IMR-90 (cell line): ENCODE results near the gene GFAP. TPM values are rescaled to one million over a fixed set of nuclear protein-coding genes. Genes with fewer than 3 reads are reported as not detected.
A peak's percentile ranks its signal among the peaks of the same experiment; 100 is the strongest.

Experiments used
- ATAC-seq: fragments of 200-7000 bp; cut with Tn5 transposase; 2 replicates; pipeline ENCODE4 v1.9.1; 2020; ENCODE audit warnings: low read depth, mild to moderate bottlenecking, moderate library complexity
- BruUV-seq: library from RNA; stranded (reverse); fragments of 400-500 nt; replicated peaks from 2 replicates; lab custom pipeline; 2021; lab: Mats Ljungman, UMichigan
- CTCF ChIA-PET: fragments of 300-600 bp; formaldehyde crosslinking; extraction: SDS; loops from one replicate; lab custom pipeline; 2021; ENCODE audit warnings: antibody characterized with exemption; lab: Yijun Ruan, JAX
- POLR2A ChIA-PET: fragments of 300-600 bp; sonication (Branson Sonifier 250); formaldehyde crosslinking; loops from one replicate; lab custom pipeline; 2022; ENCODE audit warnings: antibody characterized with exemption; ENCODE audit not compliant: unreplicated experiment; lab: Charles Lee
- DNase-seq: peaks from one replicate; pipeline ENCODE4 v3.0.0; 2013
- H2AFZ ChIP-seq: replicated peaks from 2 replicates; pipeline ENCODE3; 2013; ENCODE audit warnings: low read length, mild to moderate bottlenecking; ENCODE audit not compliant: poor library complexity
- H2AK5ac ChIP-seq: 2 replicates; pipeline ENCODE4 v1.6.1; 2013; ENCODE audit warnings: low read depth, low read length, inconsistent platforms
- H2AK9ac ChIP-seq: replicated peaks from 2 replicates; pipeline ENCODE3; 2013; ENCODE audit warnings: mild to moderate bottlenecking, low read depth, low read length, moderate library complexity; ENCODE audit not compliant: poor library complexity
- H2BK120ac ChIP-seq: 2 replicates; pipeline ENCODE4 v1.6.1; 2013; ENCODE audit warnings: low read depth, low read length, inconsistent platforms
- H2BK15ac ChIP-seq: 3 replicates; pipeline ENCODE4 v1.6.1; 2013; ENCODE audit warnings: low read depth, low read length, inconsistent platforms
- H2BK20ac ChIP-seq: 2 replicates; pipeline ENCODE4 v1.6.1; 2013; ENCODE audit warnings: low read depth, mild to moderate bottlenecking, inconsistent platforms, low read length, moderate library complexity
- H2BK5ac ChIP-seq: 2 replicates; pipeline ENCODE4 v1.6.1; 2013; ENCODE audit warnings: mild to moderate bottlenecking, low read depth, low read length, inconsistent platforms; ENCODE audit not compliant: poor library complexity, severe bottlenecking
- H3K14ac ChIP-seq: replicated peaks from 2 replicates; pipeline ENCODE4 v1.6.1; 2013; ENCODE audit warnings: low read depth, low read length, inconsistent platforms
- H3K18ac ChIP-seq: 2 replicates; pipeline ENCODE4 v1.6.1; 2013; ENCODE audit warnings: low read depth, low read length, control low read depth
- H3K23ac ChIP-seq: 2 replicates; pipeline ENCODE4 v1.6.1; 2013; ENCODE audit warnings: low read depth, low read length, inconsistent platforms
- H3K27ac ChIP-seq: 2 replicates; pipeline ENCODE4 v1.5.1; 2013; ENCODE audit warnings: mild to moderate bottlenecking, control low read depth, low read length; ENCODE audit not compliant: insufficient read depth
- H3K27me3 ChIP-seq: 2 replicates; pipeline ENCODE4 v1.6.1; 2013; ENCODE audit warnings: low read length; ENCODE audit not compliant: control insufficient read depth, insufficient read depth
- H3K36me3 ChIP-seq: 2 replicates; pipeline ENCODE4 v1.6.1; 2013; ENCODE audit warnings: low read length, mixed read lengths; ENCODE audit not compliant: control insufficient read depth, insufficient read depth
- H3K4ac ChIP-seq: 2 replicates; pipeline ENCODE4 v1.6.1; 2013; ENCODE audit warnings: low read depth, low read length, inconsistent platforms
- H3K4me1 ChIP-seq: 2 replicates; pipeline ENCODE4 v1.6.1; 2013; ENCODE audit warnings: low read length, mixed read lengths; ENCODE audit not compliant: control insufficient read depth, insufficient read depth
- H3K4me2 ChIP-seq: 2 replicates; pipeline ENCODE4 v1.6.1; 2013; ENCODE audit warnings: low read depth, mild to moderate bottlenecking, control low read depth, low read length, moderate library complexity
- H3K4me3 ChIP-seq: 2 replicates; pipeline ENCODE4 v1.5.1; 2013; ENCODE audit warnings: low read depth, mild to moderate bottlenecking, control low read depth, low read length, moderate library complexity; ENCODE audit not compliant: insufficient read depth
- H3K56ac ChIP-seq: 2 replicates; pipeline ENCODE4 v1.6.1; 2013; ENCODE audit warnings: low read length, inconsistent platforms; ENCODE audit not compliant: insufficient read depth; ENCODE audit errors: extremely low read depth
- H3K79me1 ChIP-seq, 2 experiments: 2 replicates each; pipeline ENCODE4 v1.6.1; 2013; ENCODE audit warnings: low read length in 2 of 2, inconsistent platforms in 1 of 2, low read depth in 1 of 2
- H3K9ac ChIP-seq: 2 replicates; pipeline ENCODE4 v1.6.1; 2013; ENCODE audit warnings: low read depth, low read length, control low read depth
- H3K9me1 ChIP-seq: 2 replicates; pipeline ENCODE4 v1.6.1; 2013; ENCODE audit warnings: low read length, inconsistent platforms; ENCODE audit not compliant: insufficient read depth
- H3K9me3 ChIP-seq: 2 replicates; pipeline ENCODE4 v1.6.1; 2013; ENCODE audit warnings: low read length; ENCODE audit not compliant: control insufficient read depth, insufficient read depth
- H4K20me1 ChIP-seq: 2 replicates; pipeline ENCODE4 v1.6.1; 2013; ENCODE audit warnings: low read length, inconsistent platforms; ENCODE audit not compliant: insufficient read depth
- H4K5ac ChIP-seq: 2 replicates; pipeline ENCODE4 v1.6.1; 2013; ENCODE audit warnings: mild to moderate bottlenecking, low read depth, low read length, control low read depth
- H4K8ac ChIP-seq, 2 experiments: 2 replicates each; pipeline ENCODE4 v1.6.1; 2013; ENCODE audit warnings: low read depth in 2 of 2, low read length in 2 of 2, control low read depth in 1 of 2, inconsistent platforms in 1 of 2
- H4K91ac ChIP-seq: 2 replicates; pipeline ENCODE4 v1.6.1; 2013; ENCODE audit warnings: low read depth, low read length, inconsistent platforms; ENCODE audit not compliant: insufficient read depth
- BHLHE40 ChIP-seq: fragments of 150-350 bp; IDR thresholded peaks from 2 replicates; pipeline ENCODE4 v1.6.1; 2016; ENCODE audit warnings: mild to moderate bottlenecking, low read depth, low read length
- CEBPB ChIP-seq: IDR thresholded peaks from 2 replicates; pipeline ENCODE4 v1.6.1; 2012; ENCODE audit warnings: low read depth, low read length, improper control_type of control experiment
- CHD1 ChIP-seq: IDR thresholded peaks from 2 replicates; pipeline ENCODE4 v1.6.1; 2012; ENCODE audit warnings: low read depth, low read length, improper control_type of control experiment
- CTCF ChIP-seq: conservative IDR thresholded peaks from 2 replicates; pipeline ENCODE4 v1.5.1; 2012; ENCODE audit warnings: mild to moderate bottlenecking, low read depth, low read length, improper control_type of control experiment
- ELK1 ChIP-seq: fragments of 150-350 bp; IDR thresholded peaks from 2 replicates; pipeline ENCODE4 v1.6.1; 2016; ENCODE audit warnings: low read depth, mild to moderate bottlenecking, low read length, moderate library complexity, borderline replicate concordance
- FOS ChIP-seq: fragments of 150-350 bp; IDR thresholded peaks from 2 replicates; pipeline ENCODE4 v1.6.1; 2016; ENCODE audit warnings: low read depth, low read length
- MAFK ChIP-seq: IDR thresholded peaks from 2 replicates; pipeline ENCODE4 v1.6.1; 2012; ENCODE audit warnings: low read depth, low read length, improper control_type of control experiment
- MAZ ChIP-seq: IDR thresholded peaks from 2 replicates; pipeline ENCODE4 v1.6.1; 2012; ENCODE audit warnings: low read depth, mild to moderate bottlenecking, low read length, improper control_type of control experiment, moderate library complexity, borderline replicate concordance
- MXI1 ChIP-seq: IDR thresholded peaks from 2 replicates; pipeline ENCODE4 v1.6.1; 2012; ENCODE audit warnings: low read depth, mild to moderate bottlenecking, low read length, moderate library complexity, borderline replicate concordance
- NFE2L2 ChIP-seq: fragments of 150-350 bp; IDR thresholded peaks from 2 replicates; pipeline ENCODE4 v1.6.1; 2016; ENCODE audit warnings: low read depth, mild to moderate bottlenecking, low read length
- POLR2A ChIP-seq: IDR thresholded peaks from 2 replicates; pipeline ENCODE4 v1.6.1; 2012; ENCODE audit warnings: mild to moderate bottlenecking, low read depth, low read length
- RAD21 ChIP-seq: IDR thresholded peaks from 2 replicates; pipeline ENCODE4 v1.6.1; 2012; ENCODE audit warnings: low read length, improper control_type of control experiment
- RCOR1 ChIP-seq: IDR thresholded peaks from 2 replicates; pipeline ENCODE4 v1.6.1; 2012; ENCODE audit warnings: mild to moderate bottlenecking, low read length, improper control_type of control experiment; ENCODE audit not compliant: insufficient replicate concordance
- RFX5 ChIP-seq: IDR thresholded peaks from 2 replicates; pipeline ENCODE4 v1.8.0; 2012; ENCODE audit warnings: low read depth, mild to moderate bottlenecking, low read length, moderate library complexity
- SMC3 ChIP-seq: fragments of 150-350 bp; IDR thresholded peaks from 2 replicates; pipeline ENCODE4 v1.6.1; 2016; ENCODE audit warnings: low read depth, mild to moderate bottlenecking, antibody characterized with exemption, low read length, moderate library complexity
- USF2 ChIP-seq: fragments of 150-350 bp; IDR thresholded peaks from 2 replicates; pipeline ENCODE4 v1.6.1; 2017; ENCODE audit warnings: mild to moderate bottlenecking, antibody characterized with exemption, low read length, low read depth
- WGBS, 2 experiments: methylation state at CpG; one replicate each; pipeline versions ENCODE4 v1.1.5 to v1.1.7; 2013; ENCODE audit warnings: missing lambda C conversion rate in 2 of 2; ENCODE audit not compliant: insufficient read length in 1 of 2; ENCODE audit errors: extremely low coverage in 2 of 2; 5-methylcytosine and 5-hydroxymethylcytosine counted together
- dilution Hi-C: fragments of 300-500 bp; cut with HindIII; formaldehyde crosslinking; loops from one replicate; pipeline ENCODE4 v1.14.3; 2018; ENCODE audit warnings: low sequenced_read_pairs; ENCODE audit not compliant: unreplicated experiment
- in situ Hi-C: fragments of 300-500 bp; cut with MboI; formaldehyde crosslinking; loops from 3 replicates; pipeline ENCODE4 v1.14.3; 2019; ENCODE audit warnings: low sequenced_read_pairs, inconsistent platforms, mixed read lengths
- intact Hi-C: fragments of 100-400 bp; cut with micrococcal nuclease; formaldehyde crosslinking; loops from 2 replicates; pipeline ENCODE4 v1.10.0; 2022
- polyA plus RNA-seq, 3 experiments: library from polyadenylated mRNA; depleted of rRNA; stranded (reverse); fragments of >200 nt; gene quantifications; 2 replicates each; pipeline ENCODE4 v1.2.3, GENCODE V29; 2012; ENCODE audit warnings: low replicate concordance in 1 of 3
- total RNA-seq: library from RNA; depleted of rRNA; stranded (reverse); fragments of >200 nt; gene quantifications from 2 replicates; pipeline ENCODE4 v1.2.3, GENCODE V29; 2012

GFAP gene
- total and polyA plus RNA-seq, 2 of the 4 experiments (the other 2 are of a cell fraction): 0.18 to 0.19 TPM

GRCh38 chr17:44916781-44917241 lies 1.5 kb upstream of the GFAP start:
- no peak overlapping the region; a peak in 1 of 4 replicates for H4K8ac ChIP-seq
- no peak overlapping the region for H2BK20ac ChIP-seq
- no peak overlapping the region for H2BK15ac ChIP-seq
- H3K36me3 ChIP-seq: no peaks in the 10 kb centered on the region
- no peaks in the 10 kb centered on the region for H3K9me1 ChIP-seq
- DNase-seq (peak; percentile 25), ATAC-seq (peak; percentile 42)
- H3K4me2 ChIP-seq: no peak overlapping the region
- no peaks in the 10 kb centered on the region for H3K79me1 ChIP-seq
- H2BK5ac ChIP-seq: no peak overlapping the region
- H2BK120ac ChIP-seq: no peak overlapping the region
- POLR2A ChIA-PET: no interaction called here
- 83% methylated on average over 3 of the region's 10 CpGs; no CpG with 5 or more reads in 1 of the 2 experiments for WGBS, 2 experiments
- no peaks in the 10 kb centered on the region for H3K9me3 ChIP-seq
- H3K23ac ChIP-seq: no peak overlapping the region
- no peaks in the 10 kb centered on the region; the same call in 1 of the 2 replicates for H4K20me1 ChIP-seq
- no peak overlapping the region for H4K5ac ChIP-seq
- H3K4me1 ChIP-seq: peaks cover 9% of the 10 kb centered on the region; the same call in 1 of the 2 replicates
- H2AFZ ChIP-seq: peak overlapping the region; percentile 12
- no peak overlapping the region for H3K9ac ChIP-seq
- TF ChIP-seq CHD1: no peak
- TF ChIP-seq CEBPB: no peak
- TF ChIP-seq RAD21: no peak
- no peak for TF ChIP-seq ELK1
- TF ChIP-seq MAZ: no peak
- TF ChIP-seq RFX5: no peak
- no peak for TF ChIP-seq USF2
- no peak for TF ChIP-seq BHLHE40
- no peak for TF ChIP-seq NFE2L2
- TF ChIP-seq FOS: no peak
- TF ChIP-seq MXI1: no peak
- no peak for TF ChIP-seq MAFK
- no peak for TF ChIP-seq POLR2A
- no peak for TF ChIP-seq RCOR1
- TF ChIP-seq SMC3: no peak
- no peak for TF ChIP-seq CTCF
- intact Hi-C loops (no loop called here), dilution Hi-C loops (no loop called here), in situ Hi-C loops (no loop called here)
- H2AK9ac ChIP-seq: peak overlapping the region; percentile 48
- H4K91ac ChIP-seq: no peak overlapping the region
- no peak overlapping the region for H3K56ac ChIP-seq
- no peak overlapping the region for H3K14ac ChIP-seq
- H3K4me3 ChIP-seq: no peak overlapping the region
- H3K27ac ChIP-seq: no peak overlapping the region
- no TSS peak for BruUV-seq
- H3K18ac ChIP-seq: no peak overlapping the region
- 0 out of 2 replicates have a peak overlapping the region, but pooled peaks have one; percentile 16 for H2AK5ac ChIP-seq
- CTCF ChIA-PET: no interaction called here
- no peak overlapping the region for H3K4ac ChIP-seq
- peaks cover 14% of the 10 kb centered on the region; the same call in 1 of the 2 replicates for H3K27me3 ChIP-seq
